Myocyte (in vitro differentiated cells): ENCODE results near the gene SREBF1. TPM values are rescaled to one million over a fixed set of nuclear protein-coding genes. Genes with fewer than 3 reads are reported as not detected.
"Not testable (repeated sequence)": the region's sequence is repeated elsewhere in the genome, so short reads cannot be mapped to it uniquely, and the experiment has no call there.

Source experiments
- DNase-seq: peaks from one replicate; pipeline ENCODE4 v3.0.0-alpha.2; 2012; ENCODE audit warnings: low read depth
- total RNA-seq: library from RNA; depleted of rRNA; stranded (reverse); fragments of >200 nt; gene quantifications from 2 replicates; pipeline ENCODE4 v1.2.3, GENCODE V29; 2014

Gene SREBF1
- total RNA-seq, 1 donor from 2014 or later = 348 TPM

DNA sequence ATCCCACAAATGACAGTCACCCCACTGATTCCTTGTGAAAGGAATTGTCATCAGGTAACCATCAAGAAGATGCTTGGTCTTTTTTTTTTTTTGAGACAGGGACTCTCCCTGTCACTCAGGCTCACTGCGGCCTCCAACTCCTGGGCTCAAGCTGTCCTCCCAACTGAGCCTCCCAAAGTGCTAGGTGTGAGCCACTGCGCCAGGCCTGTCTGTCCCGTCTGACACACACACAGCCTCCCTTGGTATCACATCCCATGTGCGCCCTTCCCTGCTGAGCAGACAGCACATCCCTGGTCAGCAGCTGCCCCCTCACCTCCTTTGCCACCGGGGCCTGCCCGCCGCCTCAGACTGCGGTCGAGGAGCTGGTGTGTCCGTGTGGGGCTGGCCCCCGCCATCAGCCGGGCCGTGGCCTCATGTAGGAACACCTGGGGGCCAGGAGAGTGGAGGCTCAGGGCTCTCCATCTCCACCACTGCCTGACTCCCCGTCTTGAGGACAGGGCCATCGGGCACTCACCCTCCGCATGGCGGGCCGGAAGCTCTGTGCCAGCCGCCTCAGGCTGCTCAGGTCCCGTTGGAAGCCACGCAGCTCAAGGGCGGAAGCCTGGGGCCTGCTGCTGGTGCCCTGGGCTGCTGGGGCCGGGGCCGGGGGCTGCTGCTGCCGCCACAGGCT lies 23.6 kb downstream of the SREBF1 start:
- no peak for DNase-seq

DNA sequence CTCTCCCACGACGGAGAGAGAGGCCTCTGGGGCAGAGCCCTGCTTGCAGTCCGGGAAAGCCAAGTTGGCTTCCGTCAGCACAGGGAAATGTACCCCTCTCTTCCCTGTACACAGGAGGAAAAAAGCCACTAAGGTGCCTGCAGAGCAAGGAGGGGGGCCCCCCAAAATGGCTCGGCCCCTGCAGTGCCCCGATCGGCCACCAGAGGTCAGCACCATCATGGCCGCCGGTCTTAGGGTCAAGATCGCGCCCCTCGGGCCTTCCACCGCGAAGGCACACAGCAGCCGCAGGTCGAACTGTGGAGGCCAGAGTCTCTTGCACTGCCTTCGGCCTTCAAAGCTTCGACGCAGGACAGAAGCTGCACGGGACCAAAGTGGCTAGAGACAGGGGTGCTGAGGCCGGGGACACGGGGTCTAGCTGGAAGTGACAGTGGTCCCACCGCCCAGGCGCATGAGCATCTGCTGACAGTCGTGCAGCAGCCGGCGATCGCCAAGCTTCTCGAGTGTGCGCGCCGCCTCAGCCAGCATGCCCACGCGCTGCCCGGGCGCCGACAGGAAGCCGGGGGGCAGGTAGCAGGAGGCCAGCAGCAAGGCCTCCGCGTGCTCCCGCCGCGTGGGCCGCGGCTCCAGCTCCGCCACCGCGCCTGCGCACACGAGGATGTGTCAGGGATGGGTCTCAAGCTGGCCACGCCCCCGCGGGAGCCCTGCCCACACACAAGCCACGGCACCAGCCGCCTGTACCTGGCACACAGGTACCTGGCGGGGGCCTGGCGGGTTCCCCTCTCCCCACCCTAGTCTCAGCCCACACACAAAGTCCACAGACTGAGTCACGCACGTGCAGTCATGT lies 24.4 kb downstream of the SREBF1 start:
- peak; percentile 57 for DNase-seq

DNA sequence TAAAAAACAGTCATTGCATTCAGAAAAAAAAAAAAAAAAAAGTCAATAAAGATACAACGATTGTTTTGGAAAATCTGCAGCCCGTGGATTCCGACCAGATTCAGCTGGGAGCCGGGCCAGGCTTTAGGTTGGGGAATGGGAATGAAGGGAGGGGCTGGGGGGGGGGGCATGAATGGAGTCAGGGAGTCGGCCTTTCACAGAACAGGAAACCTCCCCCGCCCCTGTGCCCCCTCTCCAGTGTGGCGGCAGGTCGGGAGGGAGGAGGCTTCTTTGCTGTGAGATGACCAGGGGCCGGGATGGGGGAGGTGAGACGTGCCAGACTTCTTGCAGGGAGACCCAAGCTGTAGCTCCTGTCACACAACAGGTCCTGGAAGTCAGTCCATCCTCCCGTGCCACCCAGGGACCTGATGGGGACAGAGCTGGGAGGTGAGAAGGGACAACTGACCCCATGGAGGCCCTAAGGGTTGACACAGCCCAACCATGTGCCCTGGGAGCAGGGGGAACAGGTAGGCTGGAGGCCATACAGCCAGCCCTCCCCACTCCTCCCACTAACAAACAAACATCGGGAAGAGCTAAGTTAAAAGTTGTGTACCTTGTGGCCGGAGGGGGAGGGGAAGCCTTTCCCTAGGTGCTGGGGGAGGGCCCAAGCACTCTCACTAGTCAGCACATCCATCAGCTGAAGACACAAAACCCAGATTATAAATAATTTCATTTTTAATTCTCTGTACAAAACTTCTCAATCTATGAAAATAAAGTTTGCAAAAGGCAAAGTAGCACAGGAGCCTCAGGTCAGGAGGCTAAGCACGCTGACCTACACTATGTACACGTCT lies 25.2 kb downstream of the SREBF1 start:
- DNase-seq = no peak

DNA sequence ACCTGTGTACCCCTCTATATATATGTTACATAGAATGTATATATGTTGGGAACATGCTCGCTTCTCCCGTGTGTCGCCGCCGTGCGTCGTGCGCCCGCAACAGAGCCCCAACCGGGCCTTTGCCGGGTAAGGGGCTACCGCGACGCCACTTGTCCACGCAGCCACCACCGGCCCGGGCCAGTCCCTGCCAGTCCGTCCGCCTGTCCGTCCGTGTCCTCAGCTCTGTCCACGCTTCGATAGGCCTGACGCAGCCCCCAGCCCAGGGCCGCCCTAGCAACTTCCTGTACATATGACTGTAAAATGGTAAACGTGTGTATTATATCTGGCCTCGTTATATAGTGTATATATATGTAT lies 25.9 kb downstream of the SREBF1 start:
- no peak for DNase-seq

DNA sequence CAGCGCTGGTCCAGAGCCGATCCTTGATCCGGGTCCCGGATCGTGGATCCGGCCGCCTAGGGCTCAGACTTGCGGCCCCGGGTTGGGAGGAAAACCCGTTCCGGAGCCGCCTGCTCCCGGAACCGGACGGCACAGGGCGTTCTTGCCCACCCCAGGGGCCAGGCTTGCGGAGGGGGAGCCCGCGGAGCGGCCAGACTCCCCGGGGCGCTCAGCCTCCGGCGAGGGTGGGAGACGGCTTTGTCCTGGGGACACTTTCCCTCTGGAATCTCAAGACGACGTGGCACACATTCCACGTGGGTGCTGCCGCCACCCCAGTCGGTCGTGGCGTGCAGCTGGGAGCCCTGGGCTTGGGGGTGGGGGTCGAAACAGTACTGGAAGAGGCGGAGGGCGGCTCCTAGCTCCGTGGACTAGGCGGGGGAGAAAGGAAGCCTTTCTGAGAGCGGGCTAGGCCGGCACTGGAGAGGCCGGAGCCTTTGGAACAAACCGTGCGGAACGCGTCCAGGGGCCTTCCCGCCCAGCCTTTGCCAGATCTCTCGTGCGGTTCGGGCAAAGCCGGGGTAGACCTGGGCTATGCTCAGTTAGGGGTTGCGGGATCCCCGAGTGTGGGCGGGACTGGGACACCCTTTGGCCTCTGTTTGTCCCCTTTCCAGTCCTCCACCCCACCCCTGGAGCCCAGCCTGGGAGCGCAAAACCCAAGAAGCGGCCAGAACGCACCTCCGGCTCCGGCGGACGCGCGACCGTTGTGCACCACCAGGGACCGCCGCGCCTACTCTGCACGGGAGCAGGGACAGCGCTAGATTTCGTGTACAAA lies 26.5 kb downstream of the SREBF1 start:
- DNase-seq = no peak

DNA sequence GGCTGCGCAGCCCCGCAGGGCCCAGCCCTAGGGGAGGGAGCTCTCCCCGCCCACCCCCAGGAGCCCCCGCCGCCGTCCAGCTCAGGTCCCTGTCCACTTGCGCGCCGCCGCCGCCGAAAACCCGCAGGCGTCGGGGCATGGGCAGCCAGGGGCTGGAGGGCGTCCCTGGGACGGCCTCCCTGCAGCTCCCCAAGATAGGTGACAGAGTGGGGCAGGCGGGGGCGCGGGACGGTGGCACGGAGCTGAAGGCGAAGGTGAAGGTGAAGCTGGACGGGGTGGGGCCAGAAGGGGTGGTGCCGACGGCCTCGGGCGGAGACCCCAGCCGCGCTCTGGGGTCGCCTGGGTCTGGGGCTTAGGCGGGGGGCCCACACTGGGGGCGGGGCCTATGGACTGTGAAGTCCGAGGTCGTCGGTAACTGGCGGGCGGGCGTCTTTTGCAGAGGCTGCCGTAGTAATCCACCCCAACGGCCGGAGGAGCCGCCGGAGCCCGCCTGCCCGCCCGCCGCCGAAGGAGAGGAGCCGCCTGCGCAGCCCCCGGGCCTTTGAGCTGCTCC lies 27.2 kb downstream of the SREBF1 start:
- DNase-seq = no peak

DNA sequence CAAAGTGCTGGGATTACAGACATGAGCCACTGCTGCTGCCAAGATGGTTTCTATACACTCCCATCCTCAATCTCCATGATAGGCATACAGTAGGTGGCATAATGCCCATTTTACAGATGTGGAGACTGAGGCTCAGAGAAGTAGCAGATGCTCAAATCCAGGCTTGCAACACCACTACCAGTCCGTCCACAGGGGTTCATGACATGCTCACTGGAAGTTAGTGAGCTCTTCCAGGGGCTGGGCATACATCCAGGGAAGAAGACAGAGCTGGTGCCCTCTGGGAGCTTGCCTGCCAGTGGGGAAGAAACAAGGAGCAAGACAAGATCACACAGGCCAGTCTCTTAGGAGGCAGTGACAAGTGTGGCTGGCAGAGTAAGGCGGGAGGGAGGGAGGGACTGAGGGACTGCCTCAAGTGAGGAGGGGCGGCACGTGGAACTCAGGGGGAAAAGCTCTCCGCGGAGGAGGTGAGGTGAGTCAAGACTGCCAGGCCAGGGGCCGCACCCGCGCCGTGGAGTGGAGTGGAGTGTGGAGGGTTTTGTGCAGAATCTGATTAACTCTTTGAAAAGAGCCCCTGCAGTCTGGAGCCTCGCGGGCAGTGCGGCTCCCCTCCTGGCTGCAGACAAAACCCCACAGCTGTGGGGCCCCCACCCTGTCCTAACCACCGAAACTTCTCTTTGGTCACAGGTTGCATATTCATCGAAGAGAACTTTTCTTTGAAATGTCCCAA lies 27.9 kb downstream of the SREBF1 start:
- DNase-seq = no peak

DNA sequence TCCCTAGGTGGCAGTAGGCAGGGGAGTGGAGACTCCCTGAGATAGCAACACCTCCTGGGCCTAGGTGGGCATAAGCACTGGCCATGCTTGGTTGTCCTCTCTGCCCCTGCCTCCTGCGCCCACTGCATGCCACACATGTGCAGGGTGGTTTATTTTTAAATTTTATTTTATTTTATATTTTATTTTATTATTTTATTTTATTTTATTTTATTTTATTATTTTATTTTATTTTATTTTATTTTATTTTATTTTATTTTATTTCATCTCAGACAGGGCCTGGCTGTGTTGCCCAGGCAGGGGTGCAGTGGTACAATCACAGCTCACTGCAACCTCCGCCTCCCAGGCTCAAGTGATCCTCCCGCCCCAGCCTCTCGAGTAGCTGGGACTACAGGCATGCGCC lies 28.6 kb downstream of the SREBF1 start:
- not testable (repeated sequence) for DNase-seq

DNA sequence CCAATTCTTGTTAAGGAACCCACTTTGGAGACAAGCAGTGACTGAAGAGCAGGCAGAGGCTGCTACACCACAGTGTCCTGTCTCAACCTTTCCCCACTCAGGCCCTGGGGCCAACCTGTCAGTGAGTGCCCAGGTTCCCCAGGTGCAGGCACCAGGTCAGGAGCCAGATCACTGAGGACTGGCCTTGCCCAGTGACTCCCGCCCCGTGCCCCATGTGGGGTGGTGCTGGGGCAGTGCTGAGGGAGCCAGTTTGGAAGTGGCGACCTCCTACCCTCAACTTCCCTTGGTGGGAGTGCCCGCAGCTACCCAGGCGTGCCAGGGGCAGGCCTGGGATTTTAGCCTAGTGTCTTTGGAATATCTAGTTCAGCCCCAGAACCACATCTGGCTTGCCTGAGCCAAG lies 29.3 kb downstream of the SREBF1 start:
- DNase-seq = no peak

DNA sequence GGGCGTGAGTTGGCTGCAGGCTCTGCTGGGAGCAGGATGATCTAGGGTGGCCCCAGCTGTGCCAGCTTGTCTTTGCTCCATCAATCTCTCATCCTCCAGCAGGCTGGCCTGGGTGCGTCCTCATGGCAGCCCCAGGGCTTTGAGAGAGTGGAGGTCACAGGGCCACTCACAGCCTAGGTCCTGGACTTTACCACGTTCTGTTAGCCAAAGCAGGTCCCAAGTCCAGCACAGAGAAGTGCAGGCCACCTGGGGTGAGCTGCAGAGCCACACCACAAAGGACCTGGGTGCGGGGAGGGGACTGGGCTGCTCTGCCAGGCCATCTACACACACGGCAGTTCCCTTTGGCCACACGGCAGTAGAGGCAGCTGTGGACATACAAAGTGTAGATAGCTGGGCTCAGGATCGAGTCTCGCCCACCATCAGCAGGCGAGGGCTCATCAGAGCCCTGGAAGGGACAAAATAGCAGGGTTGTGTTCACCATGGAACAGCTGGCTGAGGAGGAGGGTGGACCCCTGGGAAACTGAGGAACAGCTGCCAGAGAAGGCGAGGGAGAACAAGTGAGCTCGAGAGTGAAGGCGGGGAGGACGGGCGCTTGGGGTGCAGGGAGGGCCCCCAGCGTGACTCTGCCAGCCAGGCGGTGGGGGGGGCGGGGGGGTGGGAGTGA lies 30.0 kb downstream of the SREBF1 start:
- no peak for DNase-seq

DNA sequence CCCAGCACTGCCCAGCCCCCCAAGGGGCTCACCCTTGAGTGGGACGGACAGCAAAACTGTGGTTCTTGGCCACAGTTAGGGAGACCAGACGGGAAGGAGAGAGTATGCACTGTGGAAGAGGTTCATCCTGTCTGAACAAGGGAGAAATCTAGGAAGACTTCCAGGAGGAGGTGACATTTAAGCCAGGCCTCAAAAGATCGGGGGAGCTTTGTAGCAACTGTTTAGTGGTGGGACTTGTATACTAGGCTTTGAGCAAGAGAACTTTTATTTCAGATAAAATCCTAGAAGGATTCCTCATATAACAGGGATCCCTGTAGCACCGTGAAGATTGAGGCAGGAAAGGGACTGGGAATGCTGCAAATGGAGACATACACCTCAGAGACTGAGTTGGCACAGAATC lies 30.8 kb downstream of the SREBF1 start:
- no peak for DNase-seq

DNA sequence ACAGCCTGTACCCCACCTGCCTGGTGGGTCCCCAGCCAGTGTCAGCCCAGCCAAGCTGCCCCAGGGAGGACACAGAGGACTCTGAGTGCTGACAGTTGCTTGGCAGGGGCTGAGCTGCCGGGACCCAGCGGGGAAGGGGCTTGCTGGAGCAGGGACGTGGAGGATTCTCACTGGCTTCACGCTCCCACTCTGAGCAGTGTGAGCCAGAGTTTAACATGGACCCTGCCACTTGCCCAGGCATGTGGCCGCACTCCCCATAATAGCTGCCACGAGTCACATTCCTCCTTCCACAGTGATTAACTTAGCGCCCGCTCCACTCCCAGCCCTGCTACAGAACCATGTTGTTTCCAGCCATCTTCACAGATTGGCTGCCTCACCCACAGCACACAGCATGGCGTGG lies 31.2 kb downstream of the SREBF1 start:
- peak; percentile 67 for DNase-seq

DNA sequence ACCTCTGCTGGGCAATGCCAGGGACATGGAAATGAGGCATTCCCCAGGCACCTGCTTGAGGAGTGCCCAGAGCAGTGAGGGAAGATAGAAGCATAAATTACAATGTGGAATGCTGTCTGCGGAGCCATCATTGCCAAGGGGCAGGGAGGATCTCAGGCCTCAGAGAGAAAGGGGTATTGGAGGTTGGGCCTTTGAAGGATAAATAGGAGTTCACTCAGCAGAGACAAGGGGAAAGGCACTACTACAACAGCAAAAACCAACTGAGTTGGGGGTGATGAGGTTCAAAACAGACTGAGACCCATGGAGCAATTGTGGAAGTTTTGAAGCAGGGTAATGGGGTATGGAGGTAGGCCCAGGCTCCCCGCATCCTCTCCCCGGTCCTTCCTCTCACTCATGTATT lies 32.8 kb downstream of the SREBF1 start:
- no peak for DNase-seq

DNA sequence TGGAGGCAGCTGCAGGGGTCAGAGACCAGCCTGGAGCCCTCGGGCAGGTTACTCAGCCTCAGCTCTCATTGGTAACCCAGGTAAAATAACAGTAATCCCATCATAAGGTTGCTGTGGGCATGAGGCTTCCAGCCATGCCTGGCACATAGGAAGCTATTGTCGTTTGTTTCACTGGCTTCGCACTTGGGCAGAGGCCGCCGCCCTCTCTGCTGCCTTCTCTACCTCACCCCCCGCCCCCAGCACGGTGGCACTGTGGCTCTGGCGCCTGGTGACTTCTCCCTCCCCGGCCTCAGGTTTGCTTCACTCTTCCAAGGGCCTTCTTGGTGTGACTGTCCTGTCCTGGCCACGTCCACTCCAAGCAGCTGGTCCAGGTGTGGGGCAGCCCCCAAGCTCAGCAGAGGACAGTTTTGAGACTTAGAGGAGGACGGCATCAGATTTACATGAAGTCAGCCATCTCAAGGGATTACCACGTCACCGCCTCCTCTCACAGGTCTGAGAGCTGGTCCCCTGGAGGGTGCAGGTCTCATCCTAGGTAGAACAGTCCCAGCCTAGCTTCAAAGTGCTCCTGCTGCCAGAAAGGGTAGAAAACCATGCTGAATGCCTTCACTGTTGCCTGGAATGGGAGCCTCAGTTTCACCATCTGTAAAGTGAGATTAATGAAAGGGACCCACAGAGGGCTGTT lies 34.8 kb downstream of the SREBF1 start:
- DNase-seq = no peak

DNA sequence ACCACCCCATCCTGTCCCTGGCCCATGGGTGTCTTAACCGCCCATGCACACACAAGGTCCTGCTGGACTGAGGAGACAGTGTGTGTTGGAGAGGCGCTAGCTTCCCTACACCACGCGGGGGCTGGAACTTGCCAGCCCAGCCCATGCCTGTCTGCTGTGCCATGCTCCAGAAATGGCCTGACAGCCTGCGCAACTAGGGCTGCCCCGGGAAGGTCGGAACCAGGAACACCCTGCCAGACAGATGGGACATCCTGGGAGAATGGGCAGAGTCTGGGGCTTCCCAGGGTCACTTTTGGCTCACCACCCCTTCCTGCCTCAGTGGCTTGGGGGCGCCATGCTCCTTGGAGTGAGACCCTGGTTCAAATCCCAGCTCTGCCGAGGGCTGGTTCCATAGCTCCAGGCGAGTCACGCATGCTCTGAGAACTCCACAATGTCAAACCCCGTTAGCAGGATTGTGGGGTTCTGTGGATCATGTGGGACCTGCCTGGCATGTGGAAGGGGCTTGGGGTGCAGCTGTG lies 36.2 kb downstream of the SREBF1 start:
- no peak for DNase-seq

DNA sequence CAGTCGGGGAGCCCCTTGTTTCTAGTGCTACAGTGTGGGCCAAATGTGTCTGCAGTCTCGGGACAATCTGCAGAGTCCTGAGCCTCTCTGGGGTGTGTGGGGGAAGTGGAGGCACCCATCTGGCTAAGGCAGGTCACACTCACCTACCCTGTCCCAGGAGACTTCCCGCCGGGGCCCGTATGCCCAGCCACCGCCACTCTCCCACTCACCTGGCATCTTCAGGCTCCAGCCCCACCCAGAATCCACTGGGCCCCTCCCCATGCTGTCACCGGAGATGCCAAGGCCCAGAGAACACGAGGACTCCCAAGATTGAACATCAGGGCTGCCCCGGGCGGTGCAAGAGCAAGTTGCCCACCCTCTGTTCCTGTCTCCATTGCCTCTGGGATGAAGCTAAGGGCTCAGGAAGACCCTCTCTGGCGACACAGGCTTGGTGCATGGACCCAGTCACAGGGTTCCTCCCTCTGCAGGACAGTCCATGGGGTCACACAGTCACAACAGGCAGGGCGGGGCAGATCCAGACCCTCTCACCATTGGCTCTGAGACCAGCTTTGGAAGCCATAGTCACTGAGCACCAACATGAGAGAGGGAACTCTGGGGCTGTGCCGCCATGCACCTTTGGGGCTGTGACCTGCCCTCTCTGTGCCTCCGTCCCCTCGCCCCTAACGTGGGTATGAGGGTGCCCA lies 38.1 kb downstream of the SREBF1 start:
- DNase-seq = no peak

DNA sequence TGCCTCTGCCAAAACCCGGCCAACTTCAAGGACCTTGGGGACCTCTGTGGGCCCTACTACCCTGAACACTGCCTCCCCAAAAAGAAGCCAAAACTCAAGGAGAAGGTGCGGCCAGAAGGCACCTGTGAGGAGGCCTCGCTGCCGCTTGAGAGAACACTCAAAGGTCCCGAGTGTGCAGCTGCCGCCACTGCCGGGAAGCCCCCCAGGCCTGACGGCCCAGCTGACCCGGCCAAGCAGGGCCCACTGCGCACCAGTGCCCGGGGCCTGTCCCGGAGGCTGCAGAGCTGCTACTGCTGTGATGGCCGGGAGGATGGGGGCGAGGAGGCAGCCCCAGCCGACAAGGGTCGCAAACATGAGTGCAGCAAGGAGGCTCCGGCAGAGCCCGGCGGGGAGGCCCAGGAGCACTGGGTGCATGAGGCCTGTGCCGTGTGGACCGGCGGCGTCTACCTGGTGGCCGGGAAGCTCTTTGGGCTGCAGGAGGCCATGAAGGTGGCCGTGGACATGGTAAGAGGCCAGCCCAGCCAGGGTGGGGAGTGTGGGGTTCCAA lies 38.7 kb downstream of the SREBF1 start:
- DNase-seq = no peak
